DMS53 treated with DMSO at 0.1 percent for 48 hours (cell line): ENCODE results near the gene C1orf174.

Experiments used
- DNase-seq: peaks from one replicate; lab custom pipeline; 2025; ENCODE audit not compliant: unreplicated experiment; lab: John Stamatoyannopoulos, UW

The C1orf174 gene

GRCh38 chr1:3910857-3911845, 11.1 kb upstream of the C1orf174 start:
- peak; percentile 81 for DNase-seq

DNA sequence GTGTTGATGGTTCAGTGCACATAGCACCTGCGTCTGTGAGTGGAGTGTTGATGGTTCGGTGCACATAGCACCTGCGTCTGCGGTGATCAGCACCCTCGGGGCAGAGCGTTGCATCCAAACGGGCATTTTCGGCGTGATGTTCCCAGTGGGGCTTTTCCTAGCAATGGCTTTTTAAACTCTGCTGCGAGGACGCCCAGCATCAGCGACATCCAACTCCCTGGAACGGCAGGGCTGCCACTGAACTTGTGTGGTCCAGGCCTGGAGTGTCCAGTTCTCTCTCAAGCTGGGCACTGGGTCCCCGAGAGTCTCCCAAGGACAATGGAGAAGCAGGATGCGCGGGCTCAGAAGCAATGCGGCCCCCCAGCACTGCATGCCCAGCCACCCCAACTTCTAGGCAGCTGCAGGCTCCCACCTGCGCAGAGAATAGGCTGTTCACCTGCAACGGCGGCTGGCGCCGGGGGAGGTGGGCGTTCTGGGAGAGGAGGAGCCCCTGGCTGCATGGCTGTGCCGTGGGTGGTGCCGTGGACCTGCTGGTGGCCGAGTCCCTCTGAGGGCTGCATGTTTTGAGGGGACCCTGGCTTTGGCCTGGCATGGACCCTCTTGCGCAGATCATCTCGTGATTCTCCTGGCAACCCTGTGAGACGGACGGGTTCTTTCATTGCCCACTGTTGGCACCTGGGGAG, 10.1 kb upstream of the C1orf174 start:
- peak; percentile 61 for DNase-seq

DNA sequence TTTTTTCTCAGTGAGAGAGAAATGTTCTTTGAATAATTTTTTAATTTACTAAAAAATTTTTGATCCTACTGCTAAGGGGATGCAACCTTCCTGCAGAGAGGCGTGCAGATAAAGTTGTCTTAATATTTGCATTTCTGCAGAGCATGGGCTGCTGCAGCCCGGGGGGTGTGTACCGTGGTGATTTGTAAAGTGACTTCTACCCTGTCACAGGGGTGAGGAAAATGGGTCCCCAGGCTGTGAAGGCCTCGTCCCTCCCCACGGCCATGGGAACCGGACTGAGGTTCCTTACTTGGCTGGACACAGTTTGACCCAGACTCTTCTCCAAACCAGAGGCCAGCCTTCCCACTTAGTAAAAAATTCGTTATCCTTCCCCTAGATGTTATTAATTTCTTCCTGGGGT, 9.5 kb upstream of the C1orf174 start:
- DNase-seq: no peak

DNA sequence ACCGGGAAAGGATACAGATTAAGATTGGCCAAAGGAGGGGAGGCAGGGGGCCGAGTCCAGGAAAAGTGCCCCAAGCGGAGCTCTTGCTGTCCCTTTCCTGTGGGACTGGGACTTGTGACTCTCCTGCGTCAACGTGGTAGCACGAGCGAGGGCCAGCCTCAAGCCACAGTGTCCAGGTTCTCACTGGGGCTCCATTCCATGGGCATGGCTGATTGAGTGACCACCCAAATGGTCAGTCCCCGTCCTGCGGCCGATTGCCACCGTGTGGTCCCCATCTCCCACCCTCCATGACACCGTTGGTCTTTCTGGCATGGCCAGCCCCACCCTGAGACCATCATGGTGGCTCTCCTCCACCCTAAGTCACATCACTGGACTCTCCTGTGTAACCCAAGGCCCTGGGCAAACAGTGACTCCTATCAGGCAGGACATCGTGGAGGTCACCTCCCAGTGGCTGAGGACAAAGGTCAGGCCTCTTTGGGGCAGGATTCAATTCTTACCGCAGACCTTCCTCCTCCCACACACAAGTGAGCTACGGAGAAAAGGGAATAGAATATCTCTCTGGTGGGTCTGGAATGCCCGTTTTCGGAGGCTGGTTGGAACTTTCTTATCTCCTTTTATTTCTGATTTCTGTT, 8.9 kb upstream of the C1orf174 start:
- no peak for DNase-seq

DNA sequence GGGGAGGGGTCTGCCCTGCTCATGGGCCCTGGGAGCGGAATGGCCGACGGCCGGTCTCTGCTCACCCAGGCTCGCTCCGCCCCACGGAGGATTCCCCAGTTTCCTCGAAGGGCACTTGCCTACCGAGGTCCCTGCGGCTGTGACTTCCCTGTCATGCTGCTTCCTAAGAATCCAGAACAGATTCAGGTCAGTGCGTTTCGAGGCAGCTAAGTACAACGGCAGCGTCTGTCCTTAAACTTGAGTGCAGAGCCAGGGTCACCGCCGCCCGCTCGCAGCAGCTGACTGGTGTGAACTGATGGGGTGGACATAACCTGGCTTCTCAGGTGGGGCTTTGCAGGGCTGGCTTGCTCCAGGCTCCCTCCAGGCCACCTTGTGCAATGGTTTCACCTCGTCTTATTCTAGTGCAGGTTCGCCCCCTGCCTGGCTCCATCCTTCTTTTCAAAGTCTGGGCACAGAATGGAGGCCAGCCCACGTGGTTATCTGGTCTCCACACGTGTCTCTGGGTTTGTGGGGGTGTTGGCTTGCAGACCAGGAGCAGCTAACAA, 7.6 kb upstream of the C1orf174 start:
- no peak for DNase-seq

DNA sequence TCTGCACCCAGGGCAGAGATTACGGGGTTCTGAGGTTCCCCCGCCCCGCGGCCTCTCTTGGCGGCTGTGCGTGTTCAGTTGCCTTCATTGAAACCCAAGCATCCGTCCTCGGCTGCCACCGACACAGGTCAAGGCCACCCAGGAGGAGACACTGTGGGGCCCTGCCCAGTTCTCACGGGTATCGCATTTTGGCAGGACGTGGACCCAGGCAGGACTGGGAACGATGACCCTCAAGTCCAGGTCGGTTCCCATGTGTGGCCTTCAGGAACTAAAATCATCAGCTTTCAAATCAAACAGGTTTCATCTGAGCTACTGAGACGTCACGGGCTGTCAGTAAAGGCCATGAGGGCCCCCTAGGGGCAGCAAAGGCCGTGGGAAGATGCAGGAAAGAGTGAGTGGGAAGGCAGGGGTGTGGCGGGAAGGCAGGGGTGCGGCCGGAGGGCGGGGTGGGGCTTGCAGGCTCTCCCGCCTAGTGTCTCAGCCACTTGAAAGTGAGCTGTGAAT, 7.0 kb upstream of the C1orf174 start:
- no peak for DNase-seq

DNA sequence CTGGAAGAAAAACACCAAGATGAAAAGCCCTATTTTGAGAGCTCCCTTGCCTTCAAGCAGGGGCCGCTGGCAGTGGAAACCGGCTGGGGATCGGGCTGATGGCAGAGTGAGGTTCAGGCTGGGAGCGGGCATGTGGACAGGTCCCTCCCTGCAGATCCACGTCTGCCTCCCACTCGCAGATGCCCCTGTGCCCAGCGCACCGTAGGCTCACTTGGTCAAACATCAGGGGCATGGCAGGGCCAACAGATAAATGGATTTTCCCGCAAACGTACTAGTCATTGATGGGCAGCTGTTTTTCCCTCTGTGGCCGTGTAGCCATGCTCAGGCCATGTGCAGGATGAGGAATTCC, 6.6 kb upstream of the C1orf174 start:
- DNase-seq: no peak

GRCh38 chr1:3905953-3906671, 6.0 kb upstream of the C1orf174 start:
- no peak for DNase-seq

DNA sequence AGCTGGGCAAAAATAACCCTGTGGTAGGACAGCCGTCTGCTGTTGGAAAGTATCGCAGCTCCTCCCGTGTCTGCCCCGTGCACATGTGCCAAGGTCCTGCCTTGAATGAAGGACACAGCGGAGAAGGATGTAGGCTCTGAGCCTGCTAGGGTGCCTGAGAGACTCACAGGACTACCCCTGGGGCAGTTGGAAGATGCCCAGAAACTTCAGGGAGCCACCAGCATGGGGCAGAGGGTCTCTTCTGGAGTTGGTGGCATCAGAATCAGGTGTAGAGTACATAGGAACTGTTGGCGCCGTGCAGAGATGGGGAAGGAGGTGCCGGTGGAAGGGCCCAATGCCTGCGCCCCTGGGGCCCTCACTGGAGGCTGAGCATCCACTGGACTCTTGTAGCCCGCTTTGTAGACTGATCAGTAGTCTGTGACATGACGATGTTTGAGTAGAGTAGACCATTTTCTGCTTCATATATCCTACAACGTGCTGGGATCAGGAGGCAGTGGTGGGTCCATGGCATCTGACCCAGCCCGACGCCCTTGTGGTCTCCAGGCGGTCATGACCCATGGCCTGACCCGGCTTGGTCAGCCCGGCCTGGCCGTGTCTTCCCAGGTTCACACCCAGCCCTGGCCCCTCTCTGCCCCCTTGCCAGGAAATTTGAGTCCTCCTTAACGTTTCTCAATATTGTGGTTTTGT, 5.3 kb upstream of the C1orf174 start:
- DNase-seq: no peak

DNA sequence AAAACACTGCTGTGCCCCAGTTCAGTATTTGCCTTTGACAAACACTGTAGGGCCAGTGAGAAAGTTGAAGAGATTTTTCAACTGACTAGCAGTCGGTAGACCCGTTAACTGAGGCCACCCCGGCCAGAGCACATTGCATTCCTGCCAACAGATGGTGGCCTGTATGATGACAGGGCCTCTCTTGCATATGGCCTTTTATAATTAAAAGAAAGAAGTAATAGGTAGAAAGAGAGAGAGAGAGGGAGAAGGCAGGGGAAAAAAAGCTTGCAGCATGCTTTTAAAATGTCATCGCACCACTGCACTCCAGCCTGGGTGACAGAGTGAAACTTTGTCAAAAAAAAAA, 4.7 kb upstream of the C1orf174 start:
- no peak for DNase-seq

GRCh38 chr1:3904006-3904842, 4.2 kb upstream of the C1orf174 start:
- no peak for DNase-seq

GRCh38 chr1:3903141-3904005, 3.3 kb upstream of the C1orf174 start:
- DNase-seq: no peak

DNA sequence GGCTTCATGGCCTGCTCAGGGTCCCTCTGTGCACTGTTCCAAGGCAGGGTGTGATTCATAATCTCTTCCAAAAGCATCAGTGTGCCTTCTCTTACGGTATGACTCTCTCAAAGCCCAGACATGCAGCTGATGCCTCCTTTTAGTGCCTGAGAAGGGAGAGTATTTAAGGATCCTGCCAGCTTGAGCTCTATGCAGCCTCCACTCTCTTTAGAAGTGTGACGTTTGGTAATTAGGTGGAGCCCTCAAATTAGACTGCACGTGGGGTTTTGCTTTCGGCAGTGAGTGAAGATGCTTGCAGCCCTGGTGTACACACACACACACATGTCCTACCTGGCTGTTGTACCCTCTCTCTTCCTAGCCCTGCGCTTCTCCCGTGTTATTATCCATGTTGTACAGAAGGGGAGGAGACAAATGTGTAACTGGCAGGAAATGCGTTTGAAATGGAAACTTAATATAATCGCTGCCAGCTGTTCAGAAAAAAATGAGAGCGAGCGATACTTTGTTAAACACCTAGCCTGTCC, 2.6 kb upstream of the C1orf174 start:
- no peak for DNase-seq

DNA sequence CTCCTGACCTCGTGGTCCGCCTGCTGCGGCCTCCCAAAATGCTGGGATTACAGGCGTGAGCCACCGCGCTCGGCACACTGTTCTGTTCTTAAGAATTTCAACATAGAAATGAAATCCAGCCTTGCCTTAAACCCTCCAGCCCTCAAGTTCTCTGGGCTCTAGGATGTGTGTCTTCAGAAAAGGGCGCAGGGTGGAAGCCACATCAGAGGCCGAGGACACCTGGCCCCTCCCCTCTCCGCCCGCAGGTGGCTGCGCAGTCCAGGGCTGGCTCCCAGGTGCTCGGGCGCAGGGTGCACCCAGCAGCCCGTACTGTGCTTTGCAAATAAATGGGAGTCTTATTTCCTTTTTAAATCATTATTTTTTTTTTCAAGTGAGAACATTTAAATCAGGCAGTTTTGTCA, 2.0 kb upstream of the C1orf174 start:
- no peak for DNase-seq

GRCh38 chr1:3900969-3901529, 977 bp upstream of the C1orf174 start:
- peak; percentile 86 for DNase-seq

GRCh38 chr1:3899754-3900149, 320 bp downstream of the C1orf174 start:
- no peak for DNase-seq

GRCh38 chr1:3898994-3899753, 898 bp downstream of the C1orf174 start:
- no peak for DNase-seq
